Mesodermal cell (in vitro differentiated cells): Measurements from ENCODE around the gene ARHGAP15.

Source experiments
- H3K27ac ChIP-seq: 2 replicates; pipeline ENCODE4 v1.7.0; 2013; ENCODE audit warnings: mild to moderate bottlenecking, low read depth, low read length, moderate library complexity; ENCODE audit not compliant: severe bottlenecking
- H3K36me3 ChIP-seq: 2 replicates; pipeline ENCODE4 v1.7.1; 2013; ENCODE audit warnings: mild to moderate bottlenecking, low read length, moderate library complexity; ENCODE audit not compliant: control insufficient read depth, insufficient read depth
- H3K4me1 ChIP-seq: one replicate; pipeline ENCODE4 v1.7.1; 2013; ENCODE audit warnings: mild to moderate bottlenecking, low read length; ENCODE audit not compliant: insufficient read depth, control insufficient read depth, poor library complexity, severe bottlenecking
- H3K4me3 ChIP-seq: 2 replicates; pipeline ENCODE4 v1.7.0; 2013; ENCODE audit warnings: low read length, control low read depth, mild to moderate bottlenecking; ENCODE audit not compliant: insufficient read depth, poor library complexity, severe bottlenecking; ENCODE audit errors: extremely low read depth
- H3K9me3 ChIP-seq: 2 replicates; pipeline ENCODE4 v1.7.1; 2013; ENCODE audit warnings: mild to moderate bottlenecking, low read length, moderate library complexity; ENCODE audit not compliant: control insufficient read depth
- WGBS, 2 experiments: methylation state at CpG; one replicate each; pipeline ENCODE4 v1.1.5; 2013; ENCODE audit warnings: missing lambda C conversion rate in 2 of 2; ENCODE audit not compliant: insufficient coverage in 2 of 2; 5-methylcytosine and 5-hydroxymethylcytosine counted together

ARHGAP15 gene

GRCh38 chr2:143640826-143641225 is 511.6 kb downstream of the ARHGAP15 start:
- 87 to 93% methylated on average over 4 of the region's 5 CpGs for WGBS, 2 experiments
- no peaks in the 10 kb centered on the region for H3K9me3 ChIP-seq
- no peaks in the 10 kb centered on the region for H3K4me1 ChIP-seq
- no peaks in the 10 kb centered on the region for H3K36me3 ChIP-seq
- H3K27ac ChIP-seq = no peak overlapping the region
- H3K4me3 ChIP-seq = no peak overlapping the region

GRCh38 chr2:143645921-143646645 is 516.9 kb downstream of the ARHGAP15 start:
- H3K9me3 ChIP-seq = no peaks in the 10 kb centered on the region
- no peaks in the 10 kb centered on the region for H3K36me3 ChIP-seq
- WGBS, 2 experiments = 73 to 74% methylated on average over 2 of the region's 5 CpGs
- no peak overlapping the region for H3K27ac ChIP-seq
- no peak overlapping the region for H3K4me3 ChIP-seq
- H3K4me1 ChIP-seq = no peaks in the 10 kb centered on the region

GRCh38 chr2:143649226-143649740 is 520.1 kb downstream of the ARHGAP15 start:
- no peaks in the 10 kb centered on the region for H3K4me1 ChIP-seq
- no peak overlapping the region for H3K4me3 ChIP-seq
- no peak overlapping the region for H3K27ac ChIP-seq
- H3K36me3 ChIP-seq = no peaks in the 10 kb centered on the region
- no peaks in the 10 kb centered on the region for H3K9me3 ChIP-seq
- whole genome bisulfite sequencing, 2 experiments = 92 to 100% methylated on average over 2 of the region's 4 CpGs

GRCh38 chr2:143652692-143653091 is 523.5 kb downstream of the ARHGAP15 start:
- no peak overlapping the region for H3K27ac ChIP-seq

GRCh38 chr2:143668234-143668633 is 539.0 kb downstream of the ARHGAP15 start:
- Histone ChIP-seq H3K27ac (no peak overlapping the region), H3K4me3 (no peak overlapping the region), H3K4me1 (no peaks in the 10 kb centered on the region), H3K36me3 (no peaks in the 10 kb centered on the region), H3K9me3 (no peaks in the 10 kb centered on the region)
- 66 to 80% methylated on average over 1 to 2 of the region's 2 CpGs for WGBS, 2 experiments

More at GRCh38 chr2:143652692-143653091, 523.5 kb downstream of the ARHGAP15 start:
- H3K4me3 ChIP-seq = no peak overlapping the region
- no peaks in the 10 kb centered on the region for H3K4me1 ChIP-seq
- H3K9me3 ChIP-seq = no peaks in the 10 kb centered on the region
- H3K36me3 ChIP-seq = no peaks in the 10 kb centered on the region

DNA sequence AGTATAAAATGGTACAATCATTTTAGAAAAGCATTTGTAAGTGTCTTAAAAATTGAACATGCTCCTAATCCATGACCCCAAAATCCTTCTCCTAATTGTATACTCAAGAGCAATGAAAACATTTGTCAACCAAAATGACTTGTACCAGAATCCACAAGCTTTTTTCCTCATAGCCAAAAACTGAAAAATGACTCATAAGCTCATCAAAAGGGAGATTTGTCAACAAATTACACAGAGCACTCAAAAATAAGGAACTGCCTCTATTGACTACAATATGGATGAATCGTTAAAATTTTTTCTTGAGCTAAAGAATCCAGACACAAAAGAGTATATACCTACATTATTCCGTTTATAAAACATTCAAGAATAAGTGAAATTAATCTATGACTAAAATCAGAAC is 544.8 kb downstream of the ARHGAP15 start:
- Histone ChIP-seq H3K4me1 (no peaks in the 10 kb centered on the region), H3K9me3 (no peaks in the 10 kb centered on the region), H3K4me3 (no peak overlapping the region), H3K36me3 (no peaks in the 10 kb centered on the region), H3K27ac (no peak overlapping the region)
- no CpG with 5 or more reads among the region's 2 CpGs for WGBS, 2 experiments

- H3K9me3 ChIP-seq = no peaks in the 10 kb centered on the region
- no peaks in the 10 kb centered on the region for H3K36me3 ChIP-seq
- no peak overlapping the region for H3K27ac ChIP-seq
- H3K4me1 ChIP-seq = no peaks in the 10 kb centered on the region
- no peak overlapping the region for H3K4me3 ChIP-seq
These were observed 545.8 kb downstream of the ARHGAP15 start for GRCh38 chr2:143675021-143675420.

- 60% methylated on average over 1 of the region's 5 CpGs for WGBS, 2 experiments
- H3K4me1 ChIP-seq = no peaks in the 10 kb centered on the region
- H3K27ac ChIP-seq = no peak overlapping the region
- no peaks in the 10 kb centered on the region for H3K36me3 ChIP-seq
- H3K4me3 ChIP-seq = no peak overlapping the region
- H3K9me3 ChIP-seq = no peaks in the 10 kb centered on the region
These were observed 550.4 kb downstream of the ARHGAP15 start for GRCh38 chr2:143679617-143680016.

DNA sequence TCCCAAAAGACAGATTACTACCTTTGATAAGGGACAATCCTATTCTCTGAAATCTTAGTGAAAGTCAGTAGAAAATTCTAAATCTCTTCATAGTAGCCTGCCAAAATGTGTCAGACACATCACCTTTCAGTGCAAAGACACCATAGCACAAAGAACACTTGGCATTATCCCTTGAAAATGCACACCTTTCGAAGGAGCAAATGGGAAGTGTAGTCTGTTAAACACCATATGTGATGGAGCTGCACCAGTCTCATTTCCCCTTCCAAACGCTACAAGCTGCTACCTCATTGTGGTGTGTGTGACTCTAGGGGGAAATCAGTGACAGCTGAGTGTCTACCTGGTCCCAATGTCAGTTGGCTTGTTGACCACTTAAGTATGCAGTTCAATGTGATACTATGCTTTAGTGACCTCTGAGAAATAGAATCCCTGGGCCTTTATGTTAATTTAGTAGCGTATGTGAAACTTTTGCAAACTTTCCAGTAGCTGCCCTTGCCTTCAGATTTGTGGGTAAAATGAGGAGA is 551.7 kb downstream of the ARHGAP15 start:
- Histone ChIP-seq H3K4me3 (no peak overlapping the region), H3K27ac (no peak overlapping the region), H3K9me3 (no peaks in the 10 kb centered on the region), H3K36me3 (no peaks in the 10 kb centered on the region), H3K4me1 (no peaks in the 10 kb centered on the region)
- WGBS, 2 experiments = 88 to 100% methylated on average over 1 of the region's 3 CpGs

DNA sequence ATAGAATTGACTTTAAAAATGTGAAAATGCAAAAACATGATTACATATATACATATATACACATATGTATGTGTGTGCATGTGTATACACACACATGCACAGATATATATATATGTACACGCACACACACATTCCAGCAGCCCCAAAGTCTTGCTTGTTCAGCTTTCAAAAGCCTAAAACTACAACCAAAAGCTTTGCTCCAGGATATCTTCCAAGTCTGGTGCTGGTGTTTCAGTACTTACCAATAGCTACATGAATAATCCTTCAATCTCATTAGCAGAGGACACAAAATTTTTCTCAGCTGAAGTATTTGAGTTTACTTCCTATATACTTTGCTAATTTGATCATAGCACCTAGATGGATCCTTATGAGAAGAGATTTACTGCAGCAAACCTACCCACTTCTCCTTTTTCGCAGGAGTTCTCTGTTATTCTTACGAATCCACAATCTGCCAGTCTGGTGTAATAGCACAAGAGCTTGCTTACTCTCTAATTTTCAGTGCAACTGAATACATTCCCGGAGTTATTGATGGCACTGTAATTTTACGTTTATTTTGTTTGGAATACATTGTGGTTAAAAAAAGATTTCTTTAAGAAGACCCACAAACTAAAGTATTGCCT is 553.3 kb downstream of the ARHGAP15 start:
- H3K4me3 ChIP-seq = no peak overlapping the region
- no peaks in the 10 kb centered on the region for H3K9me3 ChIP-seq
- H3K36me3 ChIP-seq = no peaks in the 10 kb centered on the region
- no peak overlapping the region for H3K27ac ChIP-seq
- 83 to 93% methylated on average over 1 to 3 of the region's 5 CpGs for WGBS, 2 experiments
- no peaks in the 10 kb centered on the region for H3K4me1 ChIP-seq

DNA sequence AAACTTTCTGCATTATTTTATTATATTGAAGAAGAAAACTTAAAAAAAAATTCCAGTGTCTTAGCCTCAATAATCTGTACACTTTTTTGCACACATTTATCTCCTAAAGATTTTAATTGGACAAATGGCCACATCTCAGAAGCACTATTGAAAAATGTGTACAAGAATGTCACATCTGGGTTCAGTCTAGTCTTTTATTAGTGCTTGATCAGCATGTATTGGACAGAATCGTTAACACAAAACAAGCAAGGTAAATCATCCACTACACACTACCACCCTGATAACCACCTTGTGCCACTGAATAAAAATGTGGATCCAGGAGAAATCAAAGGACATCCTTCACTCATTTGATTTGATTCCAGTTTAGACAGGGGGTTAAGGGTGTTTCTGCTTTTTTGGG is 554.8 kb downstream of the ARHGAP15 start:
- Histone ChIP-seq H3K9me3 (no peaks in the 10 kb centered on the region), H3K27ac (no peak overlapping the region), H3K4me1 (no peaks in the 10 kb centered on the region), H3K4me3 (no peak overlapping the region), H3K36me3 (no peaks in the 10 kb centered on the region)
- no CpG with 5 or more reads among the region's 1 CpG for WGBS, 2 experiments
